ENCODE data around the gene KDM2A. TPM values are rescaled to one million over a fixed set of nuclear protein-coding genes. Genes with fewer than 3 reads are reported as not detected.
A peak's percentile ranks its signal among the peaks of the same experiment; 100 is the strongest.

KDM2A gene
- total RNA-seq, 1 donor from 2014 or later, result 70.4 TPM

- Histone ChIP-seq H3K36me3 (ENCODE audit: insufficient read depth, low read length) (no peaks in the 10 kb centered on the region), H3K4me1 (ENCODE audit: insufficient read depth, low read length) (peaks cover 10% of the 10 kb centered on the region), H3K79me2 (ENCODE audit: insufficient read depth, low read length) (no peaks in the 10 kb centered on the region), H3K9ac (ENCODE audit: low read length) (peak overlapping the region; percentile 76), H3K27ac (ENCODE audit: low read depth, low read length) (no peak overlapping the region), H2AFZ (ENCODE audit: low read depth, low read length) (no peak overlapping the region), H3K4me3 (ENCODE audit: insufficient read depth, low read depth, low read length) (peak overlapping the region; percentile 72), H3K9me3 (ENCODE audit: insufficient read depth, low read depth, low read length) (no peaks in the 10 kb centered on the region), H3K27me3 (ENCODE audit: insufficient read depth, low read length) (no peaks in the 10 kb centered on the region), H3K4me2 (ENCODE audit: low read length) (peak overlapping the region; percentile 93), H4K20me1 (ENCODE audit: insufficient read depth, low read length) (peaks cover 16% of the 10 kb centered on the region)
- Mint-ChIP-seq H3K4me3 (ENCODE audit: unreplicated experiment) (peak overlapping the region; percentile 73), H3K4me1 (ENCODE audit: low read depth, unreplicated experiment) (peaks cover 5% of the 10 kb centered on the region), H3K27me3 (ENCODE audit: low read depth, unreplicated experiment) (peaks cover 2% of the 10 kb centered on the region), H3K27ac (ENCODE audit: unreplicated experiment) (no peak overlapping the region), H3K9me3 (ENCODE audit: unreplicated experiment) (no peaks in the 10 kb centered on the region), H3K36me3 (ENCODE audit: low read depth, unreplicated experiment) (peaks cover 5% of the 10 kb centered on the region)
- DNase-seq (ENCODE audit: low read depth), result no peak
- TF ChIP-seq EZH2 (IDR thresholded peaks at IDR 0.05; ENCODE audit: insufficient read depth, low read length) (no peak), CTCF (IDR thresholded peaks at IDR 0.05; ENCODE audit: insufficient read depth, low read depth, low read length) (no peak)
- FAIRE-seq, result no peak
Measured at GRCh38 chr11:67304511-67305113, 185.5 kb downstream of the KDM2A start.

- Mint-ChIP-seq H3K9me3 (ENCODE audit: unreplicated experiment) (no peaks in the 10 kb centered on the region), H3K4me1 (ENCODE audit: low read depth, unreplicated experiment) (peaks cover 5% of the 10 kb centered on the region), H3K27me3 (ENCODE audit: low read depth, unreplicated experiment) (peaks cover 2% of the 10 kb centered on the region), H3K4me3 (ENCODE audit: unreplicated experiment) (no peak overlapping the region), H3K36me3 (ENCODE audit: low read depth, unreplicated experiment) (peaks cover 5% of the 10 kb centered on the region), H3K27ac (ENCODE audit: unreplicated experiment) (no peak overlapping the region)
- FAIRE-seq (no peak), DNase-seq (ENCODE audit: low read depth) (no peak)
- TF ChIP-seq CTCF (IDR thresholded peaks at IDR 0.05; ENCODE audit: insufficient read depth, low read depth, low read length) (no peak), EZH2 (IDR thresholded peaks at IDR 0.05; ENCODE audit: insufficient read depth, low read length) (no peak)
- H4K20me1 ChIP-seq (ENCODE audit: insufficient read depth, low read length), result peaks cover 7% of the 10 kb centered on the region
- no peaks in the 10 kb centered on the region for H3K79me2 ChIP-seq (ENCODE audit: insufficient read depth, low read length)
- no peaks in the 10 kb centered on the region for H3K9me3 ChIP-seq (ENCODE audit: insufficient read depth, low read depth, low read length)
- H3K27me3 ChIP-seq (ENCODE audit: insufficient read depth, low read length), result no peaks in the 10 kb centered on the region
- H3K36me3 ChIP-seq (ENCODE audit: insufficient read depth, low read length), result no peaks in the 10 kb centered on the region
- no peak overlapping the region for H2AFZ ChIP-seq (ENCODE audit: low read depth, low read length)
- no peak overlapping the region for H3K27ac ChIP-seq (ENCODE audit: low read depth, low read length)
- no peak overlapping the region for H3K4me3 ChIP-seq (ENCODE audit: insufficient read depth, low read depth, low read length)
- no peak overlapping the region for H3K4me2 ChIP-seq (ENCODE audit: low read length)
- H3K9ac ChIP-seq (ENCODE audit: low read length), result no peak overlapping the region
- H3K4me1 ChIP-seq (ENCODE audit: insufficient read depth, low read length), result peaks cover 10% of the 10 kb centered on the region
Measured at GRCh38 chr11:67306769-67307544, 187.9 kb downstream of the KDM2A start.

Data from astrocyte (in vitro differentiated cells and primary cell).